Erythroblast (primary cell): Measurements from ENCODE around the gene CCDC106.
A peak's percentile ranks its signal among the peaks of the same experiment; 100 is the strongest.

ENCODE experiments used
- GATA1 ChIP-seq: IDR thresholded peaks from 2 replicates; pipeline ENCODE4 v1.6.1; 2011; ENCODE audit warnings: low read depth, mild to moderate bottlenecking, control low read depth, low read length, moderate library complexity
- POLR2A ChIP-seq: IDR thresholded peaks from 2 replicates; pipeline ENCODE4 v1.6.1; 2011; ENCODE audit warnings: mild to moderate bottlenecking, low read length

DNA sequence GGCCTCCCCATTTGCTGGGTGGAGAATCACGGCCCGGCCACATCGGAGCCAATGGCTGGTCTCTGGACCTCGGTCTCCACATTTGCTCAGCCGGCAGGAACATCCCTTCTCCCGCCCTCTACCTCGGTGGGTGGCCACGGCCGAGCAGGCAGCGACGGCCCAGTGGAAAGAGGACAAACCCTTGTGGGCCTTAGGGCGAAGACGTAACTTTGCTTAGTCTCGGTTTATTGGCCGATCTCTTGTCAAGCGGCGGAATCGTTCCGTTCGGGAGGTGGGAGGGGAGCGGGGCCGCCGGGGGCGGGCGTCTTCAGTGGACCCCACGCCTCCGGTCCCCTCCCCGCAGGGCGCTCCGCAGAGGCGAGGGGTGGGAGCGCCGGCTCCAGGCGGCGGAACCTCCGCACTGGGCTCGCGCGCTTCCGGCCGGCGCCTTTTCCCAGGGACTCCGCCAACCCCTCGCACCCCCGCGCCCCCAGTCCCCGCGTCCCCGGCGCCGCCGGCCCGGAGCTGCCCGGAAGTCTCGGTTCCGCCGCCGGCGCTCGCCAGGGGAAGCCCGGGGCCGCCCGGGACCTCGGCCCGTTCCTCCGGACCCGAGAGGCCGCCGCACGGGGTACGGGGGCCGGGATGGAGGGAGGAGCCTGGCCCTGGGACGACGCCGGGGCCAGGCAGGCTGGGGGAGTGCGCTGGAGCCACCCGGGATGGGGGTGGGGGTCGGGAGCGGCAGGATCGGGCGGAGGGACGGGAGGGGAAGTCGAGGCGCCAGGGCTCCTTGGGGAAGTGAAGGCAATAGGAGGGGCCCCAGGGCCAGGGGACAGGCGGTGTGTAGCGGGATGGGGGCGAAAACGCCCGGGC, 7.2 kb upstream of the CCDC106 start, which contains the start of gene ZNF580:
- TF ChIP-seq POLR2A (peak; percentile 18), GATA1 (no peak)
